HG02938 (cell line): ENCODE results near the gene GPR15LG.

Source experiments
- ATAC-seq: cut with Tn5 transposase; IDR thresholded peaks from one replicate; pipeline ENCODE4 v1.9.1; 2021; ENCODE audit warnings: mild to moderate bottlenecking, moderate library complexity; ENCODE audit not compliant: unreplicated experiment

Gene GPR15LG

DNA sequence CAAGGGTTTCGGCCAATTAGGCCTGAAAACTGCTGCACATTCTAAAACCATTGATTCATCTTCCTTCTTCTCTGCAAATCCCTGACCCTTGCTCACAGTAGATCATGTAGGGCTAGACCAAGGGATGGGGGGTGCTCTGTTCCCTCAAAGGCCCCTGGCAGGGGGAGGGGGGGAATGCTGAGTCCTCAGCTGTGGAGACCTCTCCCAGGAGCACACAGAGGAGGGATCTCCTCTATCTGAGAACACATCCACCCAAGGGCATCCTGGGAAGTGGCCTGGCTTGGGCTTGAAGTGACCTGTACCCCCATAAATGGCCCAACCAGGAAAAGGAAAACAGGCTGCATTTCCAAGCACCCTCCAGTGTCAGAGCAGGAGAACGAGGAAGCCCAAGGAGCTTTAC is 19.7 kb downstream of the GPR15LG start:
- no peak for ATAC-seq

DNA sequence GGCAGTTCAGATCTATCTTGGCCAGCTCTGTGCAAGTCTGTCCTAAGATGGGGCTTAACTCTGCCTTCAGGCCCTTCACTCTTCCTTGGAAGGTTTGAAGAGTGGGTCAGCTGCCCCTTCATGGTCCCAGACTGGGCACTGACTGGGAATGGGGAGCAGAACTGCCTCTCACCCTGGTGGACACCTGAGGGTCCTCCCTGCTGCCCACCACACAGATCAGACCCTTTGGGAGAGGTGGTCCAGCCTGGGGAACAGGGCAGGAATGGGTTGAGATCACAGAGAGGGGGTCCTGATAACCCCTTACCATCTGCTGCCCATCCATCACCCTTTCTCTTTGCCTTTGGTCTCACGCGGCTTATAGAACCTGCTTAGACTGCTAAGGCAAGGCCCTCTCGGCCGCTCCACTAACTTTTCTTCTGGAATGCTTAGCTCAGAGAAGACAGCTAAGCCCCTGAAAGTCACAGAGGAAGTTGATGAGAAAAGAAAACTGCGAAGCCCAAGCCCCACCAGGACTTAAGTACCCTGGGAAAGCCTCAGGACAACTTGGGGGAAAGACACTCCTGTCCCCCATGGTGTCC is 20.3 kb downstream of the GPR15LG start:
- ATAC-seq, result peak; percentile 5

DNA sequence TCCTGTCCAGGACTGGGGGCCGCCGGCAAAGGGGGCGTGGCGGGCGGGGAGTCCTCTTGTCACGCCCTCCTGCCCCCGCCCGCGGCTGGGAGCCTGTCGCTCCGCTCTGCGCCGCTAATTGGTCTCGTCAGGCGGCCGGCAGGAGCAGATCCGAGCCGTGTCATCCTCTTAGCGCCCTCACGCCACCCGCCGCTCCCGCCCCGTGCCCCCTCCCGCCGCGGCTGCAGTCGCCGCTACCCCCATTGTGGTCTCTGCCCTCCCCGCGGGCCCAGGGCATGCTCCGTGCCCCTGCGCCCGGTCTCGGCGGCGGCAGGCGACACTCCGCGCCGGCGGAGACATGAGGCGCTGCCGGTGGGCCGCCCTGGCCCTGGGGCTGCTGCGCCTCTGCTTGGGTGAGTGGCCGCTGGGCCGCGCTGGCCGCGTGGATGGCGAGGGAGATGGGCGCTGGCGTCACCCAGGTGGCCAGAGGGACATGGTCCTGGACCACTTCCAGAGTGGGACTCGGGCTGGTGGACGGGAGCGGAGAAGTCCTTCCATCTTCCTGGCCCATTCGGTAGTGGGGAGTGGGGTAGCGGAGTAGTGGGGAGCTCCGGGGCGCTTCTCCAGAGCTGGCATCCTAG is 20.9 kb downstream of the GPR15LG start, which contains the start of gene CDHR1:
CDHR1 (plus strand) TSS at position 114 of the 620 bp plus-strand sequence; CDS start at position 338, 224 bp downstream.
- ATAC-seq, result peak; percentile 64

DNA sequence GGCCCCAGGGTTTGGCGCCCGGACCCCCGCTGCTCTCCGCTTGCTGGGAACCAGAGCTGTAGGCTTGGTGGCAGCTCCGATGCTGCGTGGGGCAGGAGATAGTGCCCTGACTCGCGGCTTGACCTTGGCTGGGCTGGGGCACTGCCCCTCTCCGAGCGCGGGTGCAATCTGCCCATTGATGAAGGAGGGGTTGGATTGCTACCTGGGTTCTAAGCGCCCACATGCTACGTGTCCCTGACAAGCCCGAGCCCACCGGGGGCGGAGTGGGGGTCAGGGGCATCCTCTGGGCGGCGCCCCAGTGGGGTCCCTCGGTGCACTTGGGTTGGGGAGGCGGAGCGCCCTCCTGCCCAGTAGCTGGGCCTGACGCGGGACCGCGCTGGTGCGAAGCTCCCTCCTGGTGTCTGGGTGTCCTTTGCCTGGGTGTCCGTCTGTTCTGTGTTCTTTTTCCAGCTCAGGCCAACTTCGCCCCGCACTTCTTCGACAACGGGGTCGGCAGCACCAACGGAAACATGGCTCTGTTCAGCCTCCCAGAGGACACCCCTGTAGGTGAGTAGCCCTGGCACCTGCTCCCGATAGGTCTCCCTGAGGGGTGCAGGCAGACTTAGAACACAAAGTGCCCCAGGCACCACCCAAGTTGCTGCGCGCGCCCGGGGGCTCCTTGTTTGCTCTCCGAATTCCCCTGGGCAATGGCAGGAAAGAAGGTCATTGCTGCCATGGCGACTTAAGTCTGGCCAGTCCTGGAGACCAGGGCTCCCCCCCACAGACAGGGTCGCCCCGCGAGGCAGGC is 21.6 kb downstream of the GPR15LG start:
- ATAC-seq, result no peak

DNA sequence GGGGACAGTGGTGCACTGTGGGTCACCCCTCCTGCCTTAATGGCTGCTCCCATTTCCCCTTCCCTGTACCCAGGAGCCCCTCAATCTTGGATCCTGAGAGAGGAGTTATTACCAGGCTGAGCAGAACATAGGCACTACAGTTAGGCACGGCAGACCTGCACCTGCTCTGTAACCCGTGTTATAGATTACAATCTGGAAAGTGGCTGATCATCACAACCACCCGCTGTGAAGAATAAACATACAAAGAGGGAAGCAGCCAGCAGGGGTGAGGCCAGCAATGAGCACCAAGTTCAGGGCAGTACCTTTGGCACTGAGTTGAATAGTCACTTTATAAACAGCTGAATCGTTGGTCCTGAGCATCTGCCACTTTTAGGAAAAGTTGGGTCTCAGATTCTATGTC is 22.5 kb downstream of the GPR15LG start:
- ATAC-seq, result no peak

DNA sequence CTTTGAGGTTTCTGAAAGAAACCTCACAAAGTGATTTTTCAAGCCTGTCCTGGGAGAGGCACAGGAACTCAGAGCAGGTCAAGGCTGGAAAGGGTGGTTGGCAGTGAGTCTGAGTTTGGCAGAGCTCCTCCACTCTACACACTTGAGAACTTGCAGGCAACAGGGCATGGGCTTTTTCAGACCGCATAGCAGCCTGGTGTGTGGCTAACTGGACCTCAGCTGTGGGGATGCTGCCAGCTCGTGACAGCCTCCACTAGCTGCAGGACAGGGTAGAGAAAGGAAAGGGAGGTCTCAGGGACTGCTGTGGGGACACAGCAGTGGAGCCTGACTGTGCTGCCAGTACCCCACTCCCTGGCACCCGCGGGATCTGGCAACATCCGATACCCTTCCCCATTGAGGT is 23.3 kb downstream of the GPR15LG start:
- no peak for ATAC-seq

DNA sequence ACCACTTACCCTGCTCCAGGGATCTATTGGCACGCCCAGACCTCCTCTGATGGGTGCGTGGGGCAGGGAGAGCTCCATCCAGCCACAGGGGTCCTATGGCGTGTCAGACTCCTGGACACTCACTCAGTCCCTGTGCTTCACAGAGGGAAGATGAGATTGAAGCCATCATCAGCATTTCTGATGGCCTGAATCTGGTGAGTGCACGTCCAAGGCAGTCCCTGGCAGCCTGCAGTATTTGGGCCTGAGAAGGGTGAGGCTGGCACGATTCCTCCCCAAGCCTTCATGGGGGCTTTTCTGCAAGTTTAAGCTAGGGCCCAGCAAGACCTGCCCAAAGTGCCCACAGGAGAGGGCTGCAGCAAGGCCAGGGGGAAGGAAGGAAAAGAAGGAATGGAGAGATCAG is 24.0 kb downstream of the GPR15LG start:
- ATAC-seq, result no peak

DNA sequence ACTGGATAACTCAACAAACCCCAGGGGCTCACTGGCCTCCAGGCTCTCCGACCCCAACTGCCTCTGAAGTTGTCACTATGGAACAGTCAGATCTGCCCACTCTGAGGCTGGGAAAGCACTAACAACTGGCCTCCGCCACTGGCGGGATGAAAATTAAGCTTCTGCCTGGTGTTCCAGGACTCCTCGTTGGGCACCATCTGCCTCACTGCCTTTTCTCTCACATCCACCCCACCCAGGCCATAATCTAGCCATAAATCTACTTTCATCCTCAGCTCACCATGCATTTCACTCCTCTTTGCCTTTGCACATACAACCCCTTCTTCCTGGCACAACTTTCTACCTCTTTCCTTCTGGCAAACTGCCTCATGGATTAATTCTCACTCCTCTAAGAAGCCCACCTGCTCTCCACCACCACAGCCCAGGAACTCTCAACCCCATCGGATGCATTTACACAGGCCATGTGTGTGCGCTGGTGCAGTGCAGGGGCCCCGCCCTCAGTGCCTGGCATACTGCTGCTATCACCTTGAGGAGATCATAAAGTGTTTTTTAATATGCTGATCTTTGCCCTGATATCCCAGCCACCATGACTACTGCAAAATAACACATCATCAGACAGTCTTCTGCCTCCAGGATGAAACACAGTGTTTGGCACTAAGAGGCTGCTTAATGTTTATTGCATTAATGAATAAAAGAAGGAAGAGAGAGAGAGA is 24.8 kb downstream of the GPR15LG start:
- ATAC-seq, result no peak

DNA sequence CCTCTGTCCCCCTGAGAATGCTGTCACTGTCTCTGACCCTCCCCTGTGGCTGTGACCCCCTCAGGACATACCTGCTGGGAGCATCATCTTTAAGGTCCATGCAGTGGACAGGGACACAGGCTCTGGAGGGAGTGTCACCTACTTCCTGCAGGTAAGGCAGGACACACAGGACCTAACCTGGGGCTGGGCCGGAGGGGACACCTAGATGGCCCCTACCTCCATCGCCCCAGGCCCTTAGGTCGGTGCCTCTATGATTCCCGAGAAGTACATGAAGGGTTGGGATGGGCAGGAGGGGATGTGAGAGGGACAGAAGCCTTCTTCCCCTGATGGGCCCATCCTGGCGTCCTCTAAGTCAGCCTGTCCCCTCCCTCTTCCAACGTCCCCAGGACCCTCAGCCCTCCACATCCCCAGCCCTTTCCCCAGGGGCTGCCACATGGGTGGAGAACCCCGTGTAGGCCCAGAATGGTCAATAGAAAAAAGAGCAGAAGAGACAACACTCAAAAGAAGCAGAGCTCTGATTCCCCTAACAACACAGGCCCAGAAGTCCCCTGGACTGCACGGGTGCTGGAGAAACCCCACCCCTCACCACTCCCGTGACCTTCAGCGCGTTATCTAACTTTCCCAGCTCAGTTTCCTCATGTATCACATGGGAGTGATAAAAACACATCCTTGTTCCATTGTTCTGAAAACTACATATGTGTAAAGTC is 27.1 kb downstream of the GPR15LG start:
- ATAC-seq, result no peak

DNA sequence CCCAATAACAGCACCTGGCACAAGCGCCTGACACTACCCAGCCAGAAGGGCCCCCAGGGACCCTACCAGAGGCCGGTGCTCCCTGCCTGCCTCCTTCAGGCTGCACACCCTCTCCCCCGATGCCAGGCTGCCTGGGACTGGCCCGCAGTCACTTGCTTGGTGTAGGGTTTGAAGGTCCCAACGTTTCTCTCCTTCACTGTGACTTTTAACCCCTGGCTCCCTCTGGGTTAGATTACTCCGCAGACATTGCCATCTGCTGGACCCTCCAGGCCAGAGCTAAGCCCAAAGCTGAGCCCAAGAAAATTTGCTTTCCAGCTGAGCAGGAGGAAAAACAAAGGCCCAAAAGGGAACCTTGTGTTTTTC is 27.6 kb downstream of the GPR15LG start:
- no peak for ATAC-seq

DNA sequence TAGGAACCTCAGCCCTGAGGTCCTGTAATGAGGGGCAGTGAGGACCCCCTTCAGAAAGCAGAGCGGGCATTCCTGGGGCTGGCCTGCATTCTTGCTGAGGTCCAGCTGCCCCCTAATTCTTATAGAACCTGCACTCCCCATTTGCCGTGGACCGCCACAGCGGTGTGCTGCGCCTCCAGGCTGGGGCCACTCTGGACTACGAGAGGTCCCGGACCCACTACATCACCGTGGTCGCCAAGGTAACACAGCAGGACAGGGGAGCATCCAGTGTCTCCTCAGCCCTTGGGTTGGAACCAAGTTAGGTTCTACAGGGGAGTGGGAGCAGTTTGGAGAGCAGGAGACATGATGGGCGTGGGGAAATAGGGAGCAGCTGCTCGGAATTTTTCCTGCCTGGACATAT is 28.1 kb downstream of the GPR15LG start:
- ATAC-seq, result no peak

DNA sequence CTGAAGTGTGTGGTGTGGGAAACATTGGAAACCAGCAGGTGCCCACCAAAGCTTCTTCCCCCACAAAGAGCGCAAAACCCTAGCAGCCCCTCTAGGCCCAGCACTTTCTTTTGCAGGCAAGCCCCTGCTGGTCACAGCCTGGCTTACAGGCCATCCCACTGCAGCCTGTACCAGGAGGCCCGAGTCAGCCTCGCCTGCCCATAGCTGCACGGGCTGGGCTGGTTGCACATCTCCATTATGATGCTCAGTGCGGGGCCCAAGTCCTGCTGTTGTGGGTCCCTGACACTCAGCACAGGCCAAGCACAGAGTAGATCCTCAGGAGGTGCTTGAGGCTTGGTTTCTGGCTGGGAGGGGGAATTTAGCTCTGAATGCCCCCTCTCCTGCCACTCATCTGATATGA is 28.7 kb downstream of the GPR15LG start:
- ATAC-seq, result no peak

DNA sequence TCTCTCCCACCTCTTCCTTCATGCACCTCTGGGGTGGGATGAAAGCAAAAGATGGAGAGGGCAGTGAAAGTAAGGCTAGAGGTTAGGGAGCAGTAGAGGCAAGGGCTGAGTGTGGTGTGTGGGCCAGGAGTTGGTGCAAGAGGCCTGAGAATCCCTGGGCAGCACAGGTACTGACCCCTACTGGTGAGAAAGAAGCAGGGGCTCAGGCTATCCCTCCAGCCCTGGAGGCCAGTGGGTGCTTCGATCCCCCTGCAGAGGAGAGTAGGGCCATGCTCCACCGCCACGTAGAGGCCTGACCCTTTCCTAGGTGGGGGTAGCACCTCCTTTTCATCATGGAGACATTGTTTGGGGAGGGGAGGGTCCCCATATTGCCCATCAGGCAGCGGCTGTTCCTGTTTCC is 30.5 kb downstream of the GPR15LG start:
- peak; percentile 66 for ATAC-seq

DNA sequence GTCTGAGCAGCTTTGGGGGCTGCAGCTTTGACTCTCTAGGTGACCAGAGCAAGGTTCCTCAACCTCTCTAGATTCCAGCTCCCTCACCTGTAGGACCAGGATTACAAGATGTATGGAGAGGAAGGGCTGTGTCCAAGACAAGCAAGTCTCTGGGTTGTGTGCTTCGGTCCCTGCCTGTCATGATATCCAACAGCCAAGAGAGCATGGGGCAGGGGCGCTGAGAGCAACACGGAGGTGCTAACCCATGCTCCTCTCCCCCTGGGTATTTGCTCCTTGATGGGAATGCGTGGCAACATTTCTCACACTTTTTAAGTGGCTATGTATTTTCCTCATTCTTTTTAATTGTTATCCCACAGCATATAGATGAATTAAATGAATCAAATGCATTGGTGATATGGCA is 31.0 kb downstream of the GPR15LG start:
- ATAC-seq, result no peak

DNA sequence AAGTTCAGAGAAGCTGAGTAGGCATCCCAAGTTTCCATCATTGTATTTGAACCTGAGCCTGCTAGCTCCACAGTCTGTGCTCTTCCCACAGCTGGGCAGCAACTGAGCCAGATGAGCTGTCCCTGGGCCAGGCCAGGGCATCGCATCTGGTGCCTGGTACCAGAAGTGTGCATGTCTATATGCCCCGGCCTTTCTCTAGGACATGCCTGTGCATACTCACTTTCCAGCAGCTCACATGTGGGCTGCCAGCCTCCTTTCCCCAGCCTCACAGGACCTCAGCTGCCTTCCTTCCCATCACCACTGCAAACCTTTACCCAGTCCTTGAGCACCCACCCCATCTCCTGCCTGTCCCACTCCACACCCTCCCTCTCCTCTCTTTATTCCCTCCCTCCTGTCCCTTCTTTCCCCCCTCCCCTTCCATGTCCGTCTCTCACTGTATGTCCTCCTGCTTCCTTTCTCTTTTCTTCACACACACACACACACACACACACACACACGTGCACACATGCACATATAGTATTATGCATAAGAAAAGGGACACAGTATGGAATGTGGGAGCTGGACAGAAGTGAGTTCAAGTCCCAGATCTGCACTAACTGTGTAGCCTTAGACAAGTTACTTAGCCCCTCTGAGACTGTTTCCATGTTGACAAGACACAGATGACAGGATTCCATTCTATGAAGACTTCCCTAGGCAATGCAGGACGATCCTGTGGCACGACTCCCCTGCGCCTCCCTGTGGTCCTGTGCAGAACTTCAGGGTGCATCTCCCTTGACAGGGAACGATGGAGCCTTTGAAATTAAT is 31.6 kb downstream of the GPR15LG start:
- peak; percentile 76 for ATAC-seq

DNA sequence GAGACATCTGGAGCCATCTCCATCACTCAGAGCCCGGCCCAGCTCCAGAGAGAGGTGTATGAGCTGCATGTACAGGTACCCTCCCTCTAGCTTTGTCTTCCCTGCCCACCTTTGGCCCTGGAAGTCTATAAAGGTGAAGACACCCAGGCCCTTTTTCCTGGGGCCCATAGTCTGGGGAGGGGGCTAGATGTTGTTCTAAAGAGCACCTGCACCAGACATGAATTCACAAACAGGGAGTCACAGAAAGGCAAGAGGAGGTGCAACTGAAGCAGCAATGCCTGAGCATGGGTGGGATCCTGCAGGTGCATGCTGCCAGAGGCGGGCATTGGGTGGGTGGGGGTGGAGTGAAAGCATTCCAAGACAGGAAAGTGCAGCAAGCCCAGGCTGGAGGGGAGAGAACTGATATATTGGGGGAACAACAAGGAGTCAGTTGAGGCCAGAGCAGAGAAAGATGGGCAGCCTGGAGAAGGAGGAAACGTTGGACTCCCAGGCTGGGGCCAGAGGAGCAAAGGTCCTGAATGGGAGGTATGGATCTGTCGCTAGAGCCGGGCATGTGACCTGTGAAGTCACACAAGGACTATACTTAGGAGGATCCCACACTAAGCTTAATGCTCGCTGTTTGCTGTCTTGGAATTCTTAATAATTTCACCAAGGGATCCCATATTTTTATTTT is 32.4 kb downstream of the GPR15LG start:
- ATAC-seq, result no peak

DNA sequence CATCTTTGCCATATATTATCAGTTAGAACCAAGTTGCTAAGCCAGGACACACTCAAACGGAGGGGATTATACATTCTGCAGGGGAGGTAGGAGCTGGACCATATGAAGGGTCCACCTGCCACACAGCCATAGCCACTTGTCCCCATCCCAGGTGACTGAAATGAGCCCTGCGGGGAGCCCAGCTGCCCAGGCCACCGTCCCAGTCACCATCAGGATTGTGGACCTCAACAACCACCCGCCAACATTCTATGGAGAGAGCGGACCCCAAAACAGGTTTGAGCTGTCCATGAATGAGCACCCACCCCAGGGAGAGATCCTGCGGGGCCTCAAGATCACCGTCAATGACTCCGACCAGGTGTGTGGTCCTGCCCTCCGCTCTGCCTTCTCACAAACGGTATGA is 34.4 kb downstream of the GPR15LG start:
- ATAC-seq, result no peak

DNA sequence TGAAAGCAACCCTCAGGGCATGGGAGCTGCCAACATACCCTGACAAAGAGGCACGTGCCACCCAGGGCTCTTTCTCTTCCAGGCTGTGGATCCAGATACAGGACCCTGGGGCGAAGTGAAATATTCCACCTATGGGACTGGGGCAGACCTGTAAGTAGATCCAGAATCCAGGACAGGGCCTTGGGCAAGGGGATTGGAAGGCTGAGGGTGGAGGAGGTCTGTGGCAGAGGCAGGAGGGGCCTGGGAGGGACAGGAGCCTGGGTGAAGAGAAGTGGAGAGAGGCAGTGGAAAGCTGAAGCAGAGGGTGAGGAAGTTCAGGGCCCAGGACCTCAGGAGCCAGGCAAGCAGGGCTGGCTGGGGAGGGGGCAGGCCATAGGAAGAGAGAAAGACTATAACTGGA is 38.0 kb downstream of the GPR15LG start:
- no peak for ATAC-seq

DNA sequence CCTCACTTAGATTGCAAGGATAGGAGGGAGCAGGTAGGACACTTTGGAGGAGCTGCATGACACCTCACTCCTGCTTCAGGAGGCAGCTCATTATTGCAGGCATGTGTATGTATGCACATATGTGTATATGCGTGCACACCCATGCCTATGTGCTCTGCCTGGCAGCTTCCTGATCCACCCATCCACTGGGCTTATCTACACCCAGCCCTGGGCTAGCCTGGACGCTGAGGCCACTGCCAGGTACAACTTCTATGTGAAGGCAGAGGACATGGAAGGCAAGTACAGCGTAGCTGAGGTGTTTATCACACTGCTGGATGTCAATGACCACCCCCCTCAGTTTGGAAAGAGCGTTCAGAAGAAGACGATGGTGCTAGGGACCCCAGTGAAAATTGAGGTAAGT is 38.4 kb downstream of the GPR15LG start:
- no peak for ATAC-seq

DNA sequence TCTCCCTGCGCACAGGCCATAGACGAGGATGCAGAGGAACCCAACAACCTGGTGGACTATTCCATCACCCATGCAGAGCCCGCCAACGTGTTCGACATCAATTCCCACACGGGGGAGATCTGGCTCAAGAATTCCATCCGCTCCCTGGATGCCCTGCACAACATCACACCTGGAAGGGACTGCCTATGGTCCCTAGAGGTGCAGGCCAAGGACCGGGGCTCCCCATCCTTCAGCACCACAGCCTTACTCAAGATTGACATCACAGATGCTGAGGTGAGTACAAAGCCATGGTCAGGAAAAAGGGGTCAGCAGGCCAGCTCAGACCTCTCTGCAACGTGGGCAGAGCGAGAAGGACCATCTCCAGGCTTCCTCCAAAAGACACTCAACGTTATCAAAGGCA is 39.5 kb downstream of the GPR15LG start:
- no peak for ATAC-seq
